ENCODE measurements around the gene GRIA1. TPM values are rescaled to one million over a fixed set of nuclear protein-coding genes. Genes with fewer than 3 reads are reported as not detected.

Gene GRIA1
- total RNA-seq, 1 donor from 2014 or later = 21.9 TPM

DNA sequence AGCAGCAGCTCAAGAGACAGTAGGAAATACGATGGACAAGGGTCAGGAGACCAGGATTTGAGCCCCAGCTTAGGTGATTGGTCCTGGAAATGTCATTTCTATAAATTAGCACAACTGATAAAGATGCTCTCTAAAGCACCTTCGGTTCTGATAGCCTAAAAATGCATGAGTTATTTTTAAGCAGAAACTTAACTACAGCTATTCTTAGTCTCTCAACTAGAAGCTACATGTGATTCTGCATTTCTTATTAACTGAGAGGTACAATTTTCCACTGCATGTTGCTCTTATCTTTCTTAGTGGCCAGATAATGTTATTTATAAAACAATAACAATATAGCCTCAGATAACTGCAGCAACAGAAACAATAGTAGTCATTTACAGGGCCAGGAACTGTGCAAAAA, 136.4 kb downstream of the GRIA1 start:
- Mint-ChIP-seq H3K4me1 (ENCODE audit: unreplicated experiment) (peaks cover 14% of the 10 kb centered on the region), H3K9me3 (ENCODE audit: unreplicated experiment) (no peaks in the 10 kb centered on the region), H3K27me3 (ENCODE audit: unreplicated experiment) (peaks cover 3% of the 10 kb centered on the region), H3K4me3 (ENCODE audit: unreplicated experiment) (no peak overlapping the region), H3K27ac (ENCODE audit: unreplicated experiment) (no peak overlapping the region), H3K36me3 (ENCODE audit: low read depth, unreplicated experiment) (no peaks in the 10 kb centered on the region)
- TF ChIP-seq, protein P1, sequence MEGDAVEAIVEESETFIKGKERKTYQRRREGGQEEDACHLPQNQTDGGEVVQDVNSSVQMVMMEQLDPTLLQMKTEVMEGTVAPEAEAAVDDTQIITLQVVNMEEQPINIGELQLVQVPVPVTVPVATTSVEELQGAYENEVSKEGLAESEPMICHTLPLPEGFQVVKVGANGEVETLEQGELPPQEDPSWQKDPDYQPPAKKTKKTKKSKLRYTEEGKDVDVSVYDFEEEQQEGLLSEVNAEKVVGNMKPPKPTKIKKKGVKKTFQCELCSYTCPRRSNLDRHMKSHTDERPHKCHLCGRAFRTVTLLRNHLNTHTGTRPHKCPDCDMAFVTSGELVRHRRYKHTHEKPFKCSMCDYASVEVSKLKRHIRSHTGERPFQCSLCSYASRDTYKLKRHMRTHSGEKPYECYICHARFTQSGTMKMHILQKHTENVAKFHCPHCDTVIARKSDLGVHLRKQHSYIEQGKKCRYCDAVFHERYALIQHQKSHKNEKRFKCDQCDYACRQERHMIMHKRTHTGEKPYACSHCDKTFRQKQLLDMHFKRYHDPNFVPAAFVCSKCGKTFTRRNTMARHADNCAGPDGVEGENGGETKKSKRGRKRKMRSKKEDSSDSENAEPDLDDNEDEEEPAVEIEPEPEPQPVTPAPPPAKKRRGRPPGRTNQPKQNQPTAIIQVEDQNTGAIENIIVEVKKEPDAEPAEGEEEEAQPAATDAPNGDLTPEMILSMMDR (IDR thresholded peaks at IDR 0.05; ENCODE audit: unreplicated experiment) = no peak
- no peak for DNase-seq (ENCODE audit: low spot score)

DNA sequence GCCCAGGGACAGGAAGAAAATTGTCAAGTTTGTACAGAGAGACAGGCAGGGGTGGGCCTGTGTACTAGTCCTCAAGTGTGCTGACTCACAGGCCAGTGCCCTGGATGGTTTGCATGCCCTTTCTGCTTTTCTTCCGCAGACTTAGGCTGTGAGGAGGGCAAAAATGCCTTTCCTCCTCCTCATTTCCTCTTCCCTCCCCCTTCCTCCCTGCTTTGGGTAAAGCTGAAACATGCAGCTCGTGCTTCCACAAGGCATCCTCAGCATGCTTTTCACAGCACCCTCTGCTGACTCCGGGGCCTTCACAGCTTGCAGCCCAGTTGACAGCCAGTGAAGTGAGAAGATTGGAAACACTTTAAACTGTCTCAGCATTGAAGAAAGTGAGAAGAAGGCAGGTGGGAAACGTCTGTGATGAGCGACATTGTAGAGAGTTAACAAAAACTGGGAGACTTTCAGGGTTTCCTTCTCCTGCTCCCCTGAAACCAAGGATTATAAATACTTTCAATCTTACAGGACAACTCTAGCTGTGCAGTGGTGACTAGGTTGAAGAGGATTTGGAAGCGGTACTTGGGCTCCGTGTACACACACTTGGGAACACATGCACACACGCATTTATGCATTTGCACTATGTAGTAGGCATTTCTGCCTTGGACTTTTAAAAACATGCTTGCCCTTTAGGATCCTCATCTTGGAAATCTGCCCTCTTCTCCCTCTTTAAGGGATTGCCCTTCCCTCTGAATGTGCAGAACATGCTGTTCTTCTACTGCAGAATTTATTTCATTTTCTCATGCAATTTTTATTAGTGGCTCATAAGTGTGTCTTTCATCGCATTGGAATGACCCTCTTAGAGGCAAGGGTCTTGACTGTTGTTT, 138.8 kb downstream of the GRIA1 start:
- peak; percentile 35 for DNase-seq (ENCODE audit: low spot score)
- TF ChIP-seq, protein P1 (IDR thresholded peaks at IDR 0.05; ENCODE audit: unreplicated experiment) = no peak
- Mint-ChIP-seq H3K4me1 (ENCODE audit: unreplicated experiment) (peaks cover 26% of the 10 kb centered on the region), H3K27me3 (ENCODE audit: unreplicated experiment) (peaks cover 5% of the 10 kb centered on the region), H3K4me3 (ENCODE audit: unreplicated experiment) (no peak overlapping the region), H3K9me3 (ENCODE audit: unreplicated experiment) (no peaks in the 10 kb centered on the region), H3K36me3 (ENCODE audit: low read depth, unreplicated experiment) (no peaks in the 10 kb centered on the region), H3K27ac (ENCODE audit: unreplicated experiment) (no peak overlapping the region)

DNA sequence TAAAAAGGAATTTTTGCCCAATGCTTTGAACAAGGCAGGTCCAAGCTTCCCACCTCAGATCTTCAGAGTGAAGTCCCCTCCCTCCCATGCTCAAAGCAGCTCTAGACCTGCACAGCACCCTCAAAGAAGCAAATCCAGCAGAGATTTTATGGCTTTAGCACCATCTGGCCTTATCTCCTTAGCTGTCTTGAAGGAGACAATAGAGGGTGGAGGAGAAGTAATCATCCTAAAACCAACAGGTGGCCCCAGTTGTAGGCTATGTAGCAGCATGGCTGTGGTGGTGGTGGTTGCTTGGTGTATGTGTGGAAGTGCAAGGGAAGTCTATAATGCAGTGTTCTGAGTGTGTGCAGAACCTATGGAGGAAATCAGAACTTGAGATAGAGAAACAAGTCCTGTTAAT, 140.1 kb downstream of the GRIA1 start:
- H3K9me3 Mint-ChIP-seq (ENCODE audit: unreplicated experiment) = no peaks in the 10 kb centered on the region
- no peak overlapping the region for H3K27ac Mint-ChIP-seq (ENCODE audit: unreplicated experiment)
- peaks cover 5% of the 10 kb centered on the region for H3K27me3 Mint-ChIP-seq (ENCODE audit: unreplicated experiment)
- no peak for DNase-seq (ENCODE audit: low spot score)
- H3K4me1 Mint-ChIP-seq (ENCODE audit: unreplicated experiment) = peaks cover 26% of the 10 kb centered on the region
- H3K4me3 Mint-ChIP-seq (ENCODE audit: unreplicated experiment) = no peak overlapping the region
- H3K36me3 Mint-ChIP-seq (ENCODE audit: low read depth, unreplicated experiment) = no peaks in the 10 kb centered on the region
- TF ChIP-seq, protein P1 (IDR thresholded peaks at IDR 0.05; ENCODE audit: unreplicated experiment) = no peak

DNA sequence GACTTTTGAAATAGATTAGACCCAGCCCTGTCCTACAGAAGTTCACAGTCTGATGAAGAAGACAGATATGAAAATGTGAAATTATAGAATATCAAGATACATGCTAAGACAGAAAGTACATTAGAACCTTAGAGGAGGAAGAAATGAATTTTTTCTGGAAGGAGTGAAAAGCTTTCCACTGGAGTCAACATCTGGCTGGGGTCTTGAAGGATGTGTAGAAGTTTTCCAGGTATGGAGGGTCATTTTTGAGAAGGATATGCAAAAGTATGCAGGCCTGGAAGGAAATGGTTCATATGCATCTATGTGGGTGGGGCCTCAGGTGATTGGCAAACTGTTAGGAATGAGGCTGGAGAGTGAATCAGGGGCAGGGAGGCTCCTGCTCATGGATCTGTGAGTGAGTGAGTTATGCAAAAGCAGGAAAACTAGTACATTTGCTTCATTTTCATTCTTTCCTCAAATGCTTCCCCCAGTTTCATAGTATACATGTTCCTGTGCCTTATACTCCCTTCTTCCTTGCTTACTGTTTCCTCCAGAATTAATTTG, 142.3 kb downstream of the GRIA1 start:
- no peaks in the 10 kb centered on the region for H3K36me3 Mint-ChIP-seq (ENCODE audit: low read depth, unreplicated experiment)
- TF ChIP-seq, protein P1 (IDR thresholded peaks at IDR 0.05; ENCODE audit: unreplicated experiment) = no peak

More for the DNA sequence above, 142.3 kb downstream of the GRIA1 start:
- Mint-ChIP-seq H3K9me3 (ENCODE audit: unreplicated experiment) (no peaks in the 10 kb centered on the region), H3K4me1 (ENCODE audit: unreplicated experiment) (peaks cover 26% of the 10 kb centered on the region), H3K27ac (ENCODE audit: unreplicated experiment) (peak overlapping the region; percentile 27), H3K27me3 (ENCODE audit: unreplicated experiment) (peaks cover 5% of the 10 kb centered on the region), H3K4me3 (ENCODE audit: unreplicated experiment) (no peak overlapping the region)
- no peak for DNase-seq (ENCODE audit: low spot score)

Measured in endothelial cell (in vitro differentiated cells).